ENCODE measurements around the gene EHD2. TPM values are rescaled to one million over a fixed set of nuclear protein-coding genes. Genes with fewer than 3 reads are reported as not detected.

EHD2 gene
- total and polyA plus RNA-seq, 9 donors = 28.0 to 162 (median 102) TPM

GRCh38 chr19:47700934-47701716, 12.1 kb upstream of the EHD2 start:
- no peak for TF ChIP-seq POLR2A (IDR thresholded peaks at IDR 0.05)
- TF ChIP-seq, protein P1, sequence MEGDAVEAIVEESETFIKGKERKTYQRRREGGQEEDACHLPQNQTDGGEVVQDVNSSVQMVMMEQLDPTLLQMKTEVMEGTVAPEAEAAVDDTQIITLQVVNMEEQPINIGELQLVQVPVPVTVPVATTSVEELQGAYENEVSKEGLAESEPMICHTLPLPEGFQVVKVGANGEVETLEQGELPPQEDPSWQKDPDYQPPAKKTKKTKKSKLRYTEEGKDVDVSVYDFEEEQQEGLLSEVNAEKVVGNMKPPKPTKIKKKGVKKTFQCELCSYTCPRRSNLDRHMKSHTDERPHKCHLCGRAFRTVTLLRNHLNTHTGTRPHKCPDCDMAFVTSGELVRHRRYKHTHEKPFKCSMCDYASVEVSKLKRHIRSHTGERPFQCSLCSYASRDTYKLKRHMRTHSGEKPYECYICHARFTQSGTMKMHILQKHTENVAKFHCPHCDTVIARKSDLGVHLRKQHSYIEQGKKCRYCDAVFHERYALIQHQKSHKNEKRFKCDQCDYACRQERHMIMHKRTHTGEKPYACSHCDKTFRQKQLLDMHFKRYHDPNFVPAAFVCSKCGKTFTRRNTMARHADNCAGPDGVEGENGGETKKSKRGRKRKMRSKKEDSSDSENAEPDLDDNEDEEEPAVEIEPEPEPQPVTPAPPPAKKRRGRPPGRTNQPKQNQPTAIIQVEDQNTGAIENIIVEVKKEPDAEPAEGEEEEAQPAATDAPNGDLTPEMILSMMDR (IDR thresholded peaks at IDR 0.05) = no peak
- no peak for TF ChIP-seq EP300 (IDR thresholded peaks at IDR 0.05)
- H3K4me1 ChIP-seq (ENCODE audit: insufficient read depth) = peaks cover 3% of the 10 kb centered on the region
- no peak overlapping the region for H3K4me3 ChIP-seq
- no peaks in the 10 kb centered on the region for H3K36me3 ChIP-seq
- no peaks in the 10 kb centered on the region for H3K9me3 ChIP-seq
- 85 to 89% (median 89%) methylated on average over 43 of the region's 43 CpGs for WGBS, 3 donors
- no peak for DNase-seq
- intact Hi-C loops (cut with DNase I) = loop anchor here in 1 of 4 donors (5.0 to 10.0 kb wide), 2 partner anchors 186 to 409 kb away; partner anchors contain the start of gene NAPA
- no peak overlapping the region for H3K27ac ChIP-seq
- H3K27me3 ChIP-seq = no peaks in the 10 kb centered on the region

GRCh38 chr19:47701717-47702552, 11.3 kb upstream of the EHD2 start:
- Histone ChIP-seq H3K36me3 (no peaks in the 10 kb centered on the region), H3K27ac (no peak overlapping the region)
- intact Hi-C loops (cut with DNase I) = loop anchor here in 1 of 4 donors (5.0 to 10.0 kb wide), 2 partner anchors 187 to 410 kb away; partner anchors contain the start of gene NAPA

GRCh38 chr19:47702671-47703070, 10.6 kb upstream of the EHD2 start:
- DNase-seq = no peak
- intact Hi-C loops (cut with DNase I) = loop anchor here in 1 of 4 donors (5.0 to 10.0 kb wide), 2 partner anchors 188 to 410 kb away; partner anchors contain the start of gene NAPA
- Histone ChIP-seq H3K4me3 (no peak overlapping the region), H3K4me1 (ENCODE audit: insufficient read depth) (peaks cover 3% of the 10 kb centered on the region), H3K27me3 (no peaks in the 10 kb centered on the region), H3K27ac (no peak overlapping the region), H3K9me3 (no peaks in the 10 kb centered on the region), H3K36me3 (no peaks in the 10 kb centered on the region)
- TF ChIP-seq EP300 (IDR thresholded peaks at IDR 0.05) (no peak), POLR2A (IDR thresholded peaks at IDR 0.05) (no peak)
- TF ChIP-seq, protein P1 (IDR thresholded peaks at IDR 0.05) = no peak
- 81 to 86% (median 82%) methylated on average over 18 of the region's 18 CpGs for WGBS, 3 donors

More at GRCh38 chr19:47701717-47702552, 11.3 kb upstream of the EHD2 start:
- TF ChIP-seq POLR2A (IDR thresholded peaks at IDR 0.05) (no peak), EP300 (IDR thresholded peaks at IDR 0.05) (no peak)
- TF ChIP-seq, protein P1 (IDR thresholded peaks at IDR 0.05) = no peak
- H3K4me1 ChIP-seq (ENCODE audit: insufficient read depth) = peaks cover 3% of the 10 kb centered on the region
- no peak for DNase-seq
- H3K4me3 ChIP-seq = no peak overlapping the region
- 89 to 93% (median 90%) methylated on average over 54 to 91 of the region's 91 CpGs for WGBS, 3 donors
- no peaks in the 10 kb centered on the region for H3K27me3 ChIP-seq
- H3K9me3 ChIP-seq = no peaks in the 10 kb centered on the region

DNA sequence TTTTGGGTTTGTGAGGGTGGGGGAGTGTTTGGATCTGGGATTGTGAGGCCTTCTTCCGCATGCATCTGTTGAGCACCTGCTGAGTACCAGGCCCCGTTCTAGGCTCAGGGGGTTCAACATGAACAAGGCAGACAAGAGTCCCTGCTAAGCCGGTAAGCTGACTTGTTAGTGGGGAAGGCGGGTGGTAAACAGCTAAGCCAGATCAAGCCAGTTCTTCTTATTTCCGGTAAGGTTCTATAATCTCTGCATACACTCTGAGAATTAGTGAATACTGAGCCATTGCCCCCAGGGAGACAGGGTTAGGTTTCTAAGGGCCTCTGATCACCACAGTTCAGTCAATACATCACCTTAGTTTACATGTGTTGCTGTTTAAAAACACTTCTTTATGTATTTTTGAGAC, 9.9 kb upstream of the EHD2 start:
- H3K4me1 ChIP-seq (ENCODE audit: insufficient read depth) = peaks cover 3% of the 10 kb centered on the region
- WGBS, 3 donors = 88 to 90% (median 90%) methylated on average over 5 of the region's 5 CpGs
- no peaks in the 10 kb centered on the region for H3K36me3 ChIP-seq
- no peak overlapping the region for H3K27ac ChIP-seq
- DNase-seq = no peak
- H3K4me3 ChIP-seq = no peak overlapping the region
- H3K27me3 ChIP-seq = no peaks in the 10 kb centered on the region
- intact Hi-C loops (cut with DNase I) = loop anchor here in 1 of 4 donors (5.0 to 10.0 kb wide), 2 partner anchors 188 to 411 kb away; partner anchors contain the start of gene NAPA
- TF ChIP-seq EP300 (IDR thresholded peaks at IDR 0.05) = no peak
- TF ChIP-seq POLR2A (IDR thresholded peaks at IDR 0.05) = no peak
- H3K9me3 ChIP-seq = no peaks in the 10 kb centered on the region

All from ovary (tissue), 9 donors.